Uterus (tissue), 2 donors: ENCODE data around the gene TMPRSS13.

ENCODE experiments used
- CTCF ChIP-seq, 4 experiments: fragments of 200-600 bp in 2 of 4; fragments of 450-650 bp in 2 of 4; sonication (generic) in 2 of 4; IDR thresholded peaks; one replicate each; pipeline ENCODE4 v1.5.1; 2016 to 2019; ENCODE audit warnings: antibody characterized with exemption in 4 of 4, mild to moderate bottlenecking in 2 of 4, moderate library complexity in 1 of 4
- POLR2A ChIP-seq, 2 donors: fragments of 450-650 bp; IDR thresholded peaks; one replicate each; pipeline ENCODE4 v1.6.1; 2016; ENCODE audit warnings: antibody characterized with exemption in 2 of 2, mild to moderate bottlenecking in 1 of 2, moderate library complexity in 1 of 2

GRCh38 chr11:117866526-117866925 is 62.7 kb downstream of the TMPRSS13 start:
- TF ChIP-seq CTCF (IDR thresholded peaks at IDR 0.05) (no peak), POLR2A (IDR thresholded peaks at IDR 0.05) (no peak)
